ENCODE results near the gene HRCT1. TPM values are rescaled to one million over a fixed set of nuclear protein-coding genes. Genes with fewer than 3 reads are reported as not detected.

Gene HRCT1
- total RNA-seq, 1 experiment from 2014 or later: 1.7 TPM

GRCh38 chr9:35904338-35904737 is 1.7 kb upstream of the HRCT1 start:
- H3K27ac ChIP-seq (ENCODE audit: low read length): no peak overlapping the region
- CTCF ChIA-PET: no interaction called here

DNA sequence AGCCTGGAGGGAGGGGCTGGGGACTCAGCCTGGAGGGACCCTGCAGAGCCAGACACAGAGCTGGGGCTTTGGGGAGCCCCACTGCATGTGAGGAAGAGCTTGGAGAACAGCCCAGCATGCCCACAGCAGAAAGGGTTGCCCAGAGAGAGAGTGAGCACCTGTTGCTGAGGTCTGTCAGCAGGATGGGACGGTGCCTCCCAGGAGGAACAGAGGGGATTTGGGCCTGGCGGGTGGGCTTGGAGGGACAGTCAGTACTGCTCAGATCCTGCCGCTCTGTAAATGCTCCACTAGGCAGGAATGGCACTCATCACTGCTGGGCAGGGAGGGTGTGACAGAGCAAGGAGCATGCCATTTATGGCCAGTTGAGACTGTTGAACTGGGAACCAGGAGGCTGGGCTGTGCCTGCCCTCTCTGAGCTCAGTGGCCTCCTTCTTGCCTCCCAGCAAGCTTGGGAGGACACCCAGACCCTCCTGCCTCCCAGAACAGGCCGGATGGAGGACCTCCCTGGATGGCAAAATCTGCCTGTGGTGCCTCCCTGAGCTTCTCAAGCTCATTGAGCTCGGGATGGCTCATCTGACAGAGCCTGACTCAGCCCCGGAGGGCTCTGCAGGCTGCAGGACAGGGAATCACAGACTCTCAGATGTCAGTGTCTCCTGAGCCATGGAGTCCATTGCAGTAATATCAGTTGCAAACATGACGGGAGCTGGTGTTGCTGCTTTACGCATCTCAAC is 786 bp upstream of the HRCT1 start:
- no peaks in the 10 kb centered on the region for H4K20me1 ChIP-seq (ENCODE audit: low read length)
- peak overlapping the region; percentile 94 for H3K27ac ChIP-seq (ENCODE audit: low read length)
- peak overlapping the region; percentile 32; the same call in 1 of the 2 replicates for H3K9ac ChIP-seq (ENCODE audit: low read length)
- H3K9me2 ChIP-seq (replicated peaks; ENCODE audit: low read length): no peaks in the 10 kb centered on the region
- H3K9me3 ChIP-seq (ENCODE audit: low read length): no peaks in the 10 kb centered on the region
- BruUV-seq (replicated peaks): no TSS peak
- peak overlapping the region; percentile 28; the same call in 1 of the 2 replicates for H2AFZ ChIP-seq (ENCODE audit: low read length)
- no peaks in the 10 kb centered on the region for H3K36me3 ChIP-seq (ENCODE audit: low read depth, low read length)
- peaks cover 65% of the 10 kb centered on the region for H3K4me1 ChIP-seq (ENCODE audit: insufficient read depth, low read length)
- peak; percentile 21 for ATAC-seq
- H3K4me2 ChIP-seq (ENCODE audit: low read length): peak overlapping the region; percentile 71
- peak; percentile 71 for DNase-seq
- ChIA-PET CTCF (interaction anchor here (1.0 kb wide), 1 partner anchor 102 kb away, joined by 3 read pairs; no protein-coding TSS in a partner anchor), POLR2A (ENCODE audit: unreplicated experiment) (no interaction called here)
- peak overlapping the region; percentile 11; the same call in 1 of the 2 replicates for H3K4me3 ChIP-seq (ENCODE audit: low read length)
- H3K79me2 ChIP-seq (ENCODE audit: low read length): peaks cover 10% of the 10 kb centered on the region
- no peak for TF ChIP-seq EZH2 (IDR thresholded peaks at IDR 0.05; ENCODE audit: low read length, unreplicated experiment)
- TF ChIP-seq EZH2phosphoT487 (IDR thresholded peaks at IDR 0.05; ENCODE audit: borderline replicate concordance, low read length): no peak
- no peak for TF ChIP-seq CTCF (conservative IDR thresholded peaks at IDR 0.05; ENCODE audit: low read depth, low read length)
- no peaks in the 10 kb centered on the region for H3K27me3 ChIP-seq (ENCODE audit: low read length)
- peaks cover 11% of the 10 kb centered on the region for H3F3A ChIP-seq (ENCODE audit: low read length, unreplicated experiment)
- intact Hi-C loops (cut with micrococcal nuclease): no loop called here

More at GRCh38 chr9:35904338-35904737, 1.7 kb upstream of the HRCT1 start:
- intact Hi-C loops (cut with micrococcal nuclease): loop anchor here (5.0 kb wide), 1 partner anchor 118 kb away; no protein-coding TSS in a partner anchor
- H3K9me3 ChIP-seq (ENCODE audit: low read length): no peaks in the 10 kb centered on the region
- ATAC-seq (no peak), DNase-seq (no peak)
- peaks cover 11% of the 10 kb centered on the region for H3F3A ChIP-seq (ENCODE audit: low read length, unreplicated experiment)
- H3K27me3 ChIP-seq (ENCODE audit: low read length): no peaks in the 10 kb centered on the region
- no peaks in the 10 kb centered on the region for H4K20me1 ChIP-seq (ENCODE audit: low read length)
- BruUV-seq (replicated peaks): no TSS peak
- TF ChIP-seq CTCF (conservative IDR thresholded peaks at IDR 0.05; ENCODE audit: low read depth, low read length) (no peak), EZH2 (IDR thresholded peaks at IDR 0.05; ENCODE audit: low read length, unreplicated experiment) (no peak), EZH2phosphoT487 (IDR thresholded peaks at IDR 0.05; ENCODE audit: borderline replicate concordance, low read length) (no peak)
- peaks cover 10% of the 10 kb centered on the region for H3K79me2 ChIP-seq (ENCODE audit: low read length)
- no peak overlapping the region for H3K4me2 ChIP-seq (ENCODE audit: low read length)
- H2AFZ ChIP-seq (ENCODE audit: low read length): no peak overlapping the region
- H3K9me2 ChIP-seq (replicated peaks; ENCODE audit: low read length): no peaks in the 10 kb centered on the region
- POLR2A ChIA-PET (ENCODE audit: unreplicated experiment): no interaction called here
- no peak overlapping the region for H3K4me3 ChIP-seq (ENCODE audit: low read length)
- peaks cover 56% of the 10 kb centered on the region for H3K4me1 ChIP-seq (ENCODE audit: insufficient read depth, low read length)
- no peak overlapping the region for H3K9ac ChIP-seq (ENCODE audit: low read length)
- no peaks in the 10 kb centered on the region for H3K36me3 ChIP-seq (ENCODE audit: low read depth, low read length)
